Transverse colon (tissue), 4 donors: Measurements from ENCODE around the gene NTN5.

Experiments used
- CTCF ChIP-seq, 5 experiments: fragments of 200-600 bp in 3 of 5; fragments of 450-650 bp in 2 of 5; sonication (generic) in 3 of 5; IDR thresholded peaks; 1 replicate in 2 of 5; 2 replicates in 3 of 5; pipeline ENCODE4 v1.5.1; 2016 to 2017; ENCODE audit warnings: antibody characterized with exemption in 5 of 5, inconsistent platforms in 3 of 5, mild to moderate bottlenecking in 2 of 5, moderate library complexity in 1 of 5
- EP300 ChIP-seq: sonication (generic); formaldehyde crosslinking; IDR thresholded peaks from one replicate; pipeline ENCODE4 v1.6.1; 2017; ENCODE audit warnings: antibody characterized with exemption, low read depth
- POLR2AphosphoS5 ChIP-seq, 3 donors: sonication (generic); formaldehyde crosslinking; IDR thresholded peaks; one replicate each; pipeline ENCODE4 v1.6.1; 2016; ENCODE audit warnings: antibody characterized with exemption in 3 of 3

- TF ChIP-seq EP300 (no peak), POLR2AphosphoS5 (IDR thresholded peaks at IDR 0.05) (no peak), CTCF (IDR thresholded peaks at IDR 0.05) (no peak)
Observed at GRCh38 chr19:48623556-48624066, 49.2 kb downstream of the NTN5 start.
